GM21529 (cell line): ENCODE data around the gene CA10.

Experiments
- ATAC-seq: cut with Tn5 transposase; IDR thresholded peaks from one replicate; pipeline ENCODE4 v1.9.1; 2021; ENCODE audit not compliant: unreplicated experiment

Gene CA10

DNA sequence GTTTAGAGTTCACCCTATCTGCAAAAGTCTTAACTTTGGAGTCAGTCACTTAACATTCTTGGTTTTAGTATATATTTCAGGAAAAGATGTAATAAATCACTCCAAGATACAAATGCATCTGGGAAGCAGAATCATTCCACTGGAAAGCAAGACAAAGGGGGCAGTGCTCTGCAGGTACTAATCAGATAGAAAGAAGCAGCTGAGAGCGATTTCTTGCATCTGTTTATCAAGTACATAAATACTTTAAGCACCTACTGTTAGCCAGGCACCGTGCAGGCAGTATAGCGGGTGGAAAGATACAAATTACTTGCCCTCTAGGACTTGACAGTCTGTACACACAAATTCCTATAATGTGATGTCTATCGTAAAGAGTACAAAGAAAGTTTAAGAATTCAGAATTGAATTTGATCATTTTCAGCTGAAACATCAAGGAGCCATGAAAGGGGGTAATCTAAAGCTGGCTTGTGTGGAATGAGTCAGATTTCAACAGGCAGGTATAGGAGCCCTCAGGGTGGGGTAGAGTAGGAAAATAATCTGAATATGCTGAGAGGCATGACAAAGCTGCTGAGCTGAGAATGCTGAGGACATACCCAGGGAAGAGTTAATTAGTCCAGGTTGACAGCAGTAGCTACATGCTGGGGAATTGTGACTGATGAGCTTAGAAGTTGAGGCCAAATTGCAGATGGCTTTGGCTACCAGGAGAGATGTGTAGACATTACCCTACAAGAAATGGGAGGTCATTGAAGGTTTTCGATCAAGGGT lies 110.2 kb downstream of the CA10 start:
- no peak for ATAC-seq

DNA sequence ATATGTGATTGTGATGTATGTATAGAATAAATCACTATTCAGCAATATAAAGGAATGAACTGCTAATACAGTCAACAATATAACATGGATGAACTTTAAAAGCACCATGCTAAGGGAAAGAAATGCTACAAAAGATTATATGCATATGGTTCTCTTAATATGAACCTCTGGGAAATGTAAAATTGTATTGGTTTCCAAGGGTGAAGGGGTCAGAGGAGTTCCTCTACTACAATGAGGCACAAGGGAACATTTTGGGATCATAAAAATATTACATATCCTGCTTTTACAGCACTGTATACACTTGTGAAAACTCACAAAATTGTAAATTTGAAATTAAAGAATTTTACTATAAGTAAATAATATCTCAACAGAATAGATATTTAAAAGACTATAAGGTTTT lies 111.4 kb downstream of the CA10 start:
- ATAC-seq, result no peak

DNA sequence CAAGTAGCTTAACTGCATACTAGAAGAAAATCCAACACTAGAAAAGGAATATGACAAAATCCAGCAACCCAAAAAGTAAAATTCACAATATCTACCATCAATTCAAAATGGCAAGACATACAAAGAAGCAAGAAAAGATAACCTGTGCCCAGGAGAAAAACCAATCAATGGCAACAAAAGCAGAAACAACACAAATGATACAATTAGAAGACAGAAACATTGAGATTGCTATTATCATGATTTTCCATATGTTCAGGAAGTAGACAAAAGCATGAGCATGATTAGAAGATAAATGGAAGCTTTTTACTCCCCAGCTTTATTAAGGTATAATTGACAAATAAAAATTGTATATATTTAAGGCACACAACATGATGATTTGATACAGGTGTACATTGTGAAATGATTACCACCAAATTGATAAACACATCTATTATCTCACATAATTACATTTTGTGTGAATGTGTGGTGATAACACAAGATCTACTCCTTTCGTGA lies 117.3 kb downstream of the CA10 start:
- no peak for ATAC-seq

DNA sequence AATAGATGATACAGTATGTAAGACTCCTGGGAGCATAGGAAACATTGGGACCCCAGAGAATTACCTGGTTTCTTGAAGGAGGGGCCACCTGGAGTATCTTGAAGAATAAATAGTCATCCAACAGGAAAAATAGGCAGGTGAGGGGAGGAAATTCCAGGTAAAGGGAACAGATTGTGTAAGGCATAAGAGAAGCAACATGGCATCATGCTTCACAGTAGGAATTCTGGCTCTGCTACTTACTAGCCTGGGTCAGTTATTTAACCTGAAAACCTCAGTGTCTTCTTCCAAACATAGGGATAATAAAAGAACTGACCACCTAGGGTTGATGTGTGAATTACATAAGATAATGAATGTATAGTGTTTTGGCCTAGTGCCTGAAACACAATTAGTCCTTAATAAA lies 122.1 kb downstream of the CA10 start:
- no peak for ATAC-seq

DNA sequence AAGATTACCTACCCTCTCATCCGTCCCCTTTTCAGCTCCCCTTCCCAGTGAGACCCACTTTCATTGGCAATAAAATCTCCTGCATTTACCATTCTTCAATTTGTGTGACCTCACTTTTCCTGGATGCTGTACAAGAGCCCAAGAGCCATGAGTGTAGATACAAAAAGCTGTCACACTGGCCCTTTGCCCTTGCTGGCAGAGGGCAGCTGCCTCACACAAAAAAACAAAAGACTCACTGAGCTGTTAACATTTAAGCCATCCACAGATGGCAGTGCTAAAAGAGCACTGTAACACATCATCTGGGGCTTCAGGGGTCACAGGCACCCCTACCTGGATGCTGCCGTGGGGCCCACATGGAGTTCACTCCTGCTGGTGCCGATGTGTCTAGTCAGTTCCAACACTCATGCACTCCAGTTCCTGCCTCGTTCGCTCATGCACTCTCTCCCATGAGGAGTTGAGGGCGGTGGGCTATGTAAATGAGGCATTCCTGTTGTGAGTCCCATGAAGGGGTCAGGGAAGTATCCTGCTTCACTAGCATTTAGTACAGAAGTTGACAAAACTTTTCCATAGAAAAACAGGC lies 123.1 kb downstream of the CA10 start:
- no peak for ATAC-seq

DNA sequence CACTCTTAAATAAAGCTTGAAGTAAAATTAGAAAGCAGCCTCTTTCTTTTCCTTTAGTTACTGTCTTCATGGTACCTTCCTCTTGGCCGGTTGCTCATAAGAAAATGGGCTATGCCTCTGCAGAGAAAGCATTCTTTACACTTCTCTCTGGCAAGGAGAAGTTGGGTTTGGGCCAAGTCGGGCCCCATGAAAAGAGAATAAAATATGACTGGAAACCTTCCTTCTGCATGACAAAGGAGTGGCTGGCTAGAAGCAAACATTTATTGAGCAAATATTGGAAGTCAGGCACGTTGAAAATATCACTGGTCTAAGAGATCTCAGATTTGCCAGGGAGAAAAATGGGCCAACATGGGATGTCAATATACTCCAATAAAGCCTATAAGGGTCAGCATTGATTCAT lies 126.1 kb downstream of the CA10 start:
- no peak for ATAC-seq

DNA sequence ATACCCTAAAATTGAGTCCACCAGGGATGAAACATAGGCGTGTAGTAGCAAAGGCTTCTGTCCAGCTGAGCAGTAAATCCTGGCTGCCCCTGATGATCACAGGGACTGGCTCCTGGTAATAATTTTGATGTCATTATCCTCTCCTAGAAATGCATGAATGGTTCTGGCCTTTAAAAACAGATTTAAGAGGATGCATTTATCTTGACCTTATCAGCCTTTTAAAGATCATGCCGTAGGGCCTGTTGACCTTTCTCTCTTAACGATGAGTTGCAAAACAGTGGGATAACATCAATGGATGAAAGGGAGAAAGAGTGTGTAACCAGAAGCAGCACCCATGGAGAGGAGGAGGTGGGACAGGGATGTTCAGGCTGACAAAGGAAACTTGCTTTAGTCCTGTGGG lies 128.5 kb downstream of the CA10 start:
- no peak for ATAC-seq

DNA sequence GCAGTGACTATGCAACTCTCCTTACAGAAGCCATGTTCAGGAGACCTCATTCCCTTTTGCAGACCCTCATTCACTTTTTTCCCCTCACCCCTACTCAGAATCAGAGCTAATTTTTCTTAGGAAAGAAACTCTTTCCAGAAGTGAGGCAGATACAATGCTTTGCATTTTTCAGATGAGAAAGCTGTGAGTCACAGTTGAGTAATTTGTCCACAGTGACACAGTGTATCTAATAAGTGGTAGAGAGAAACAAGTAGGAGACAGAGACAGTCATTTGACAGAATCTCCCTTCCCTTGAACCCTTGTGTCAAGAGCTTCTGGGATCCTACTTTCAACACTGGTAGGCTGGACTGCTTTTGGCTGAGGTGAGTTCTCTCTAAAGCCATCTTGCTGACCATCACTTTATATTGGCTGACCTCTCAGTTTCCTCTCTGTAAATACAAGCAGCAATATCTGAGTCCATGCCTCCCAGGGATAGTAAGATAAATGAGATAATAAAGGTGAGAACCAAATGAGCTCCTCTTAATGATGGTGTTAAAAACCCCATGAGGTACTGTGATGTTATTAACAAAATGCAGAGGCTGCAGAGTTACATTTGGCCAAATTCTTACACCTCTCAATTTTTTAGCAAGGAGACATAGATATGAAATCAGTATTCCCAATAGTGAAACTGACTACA lies 130.8 kb downstream of the CA10 start:
- ATAC-seq, result no peak

DNA sequence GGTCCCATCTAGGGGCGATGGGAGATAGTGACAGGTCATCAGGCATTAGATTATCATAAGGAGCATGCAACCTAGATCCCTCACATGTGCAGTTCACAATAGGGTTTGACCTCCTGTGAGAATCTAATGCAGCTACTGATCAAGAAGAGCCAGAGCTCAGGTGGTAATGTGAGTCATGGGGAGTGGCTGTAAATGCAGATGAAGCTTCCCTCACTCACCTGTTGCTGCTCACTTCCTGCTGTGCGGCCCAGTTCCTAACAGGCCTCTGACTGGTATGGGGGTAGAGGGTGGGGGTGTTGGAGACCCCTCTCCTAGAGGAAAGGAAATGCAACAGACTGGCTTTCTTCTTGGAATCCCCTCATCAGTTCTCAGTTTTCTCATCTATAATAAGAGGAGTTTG lies 131.4 kb downstream of the CA10 start:
- no peak for ATAC-seq

DNA sequence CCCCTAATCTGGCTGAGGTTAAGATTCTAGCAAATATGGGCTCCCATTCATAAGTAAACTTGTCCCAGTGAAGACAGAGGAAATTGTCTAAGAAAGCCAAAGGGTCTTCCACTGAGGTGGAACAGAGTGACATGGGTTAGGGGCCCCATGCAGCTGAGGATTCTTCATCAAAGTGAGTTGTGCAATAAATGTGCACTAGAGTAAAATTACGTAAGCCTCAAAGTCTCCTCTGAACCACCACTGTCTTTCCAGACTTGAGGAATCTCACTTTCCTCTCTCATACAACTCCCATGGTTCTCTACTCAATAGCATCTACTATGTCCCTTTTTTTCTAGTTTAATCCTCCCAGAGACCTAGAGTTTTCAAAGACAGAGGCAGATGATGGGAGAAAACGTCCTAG lies 132.4 kb downstream of the CA10 start:
- ATAC-seq, result no peak

DNA sequence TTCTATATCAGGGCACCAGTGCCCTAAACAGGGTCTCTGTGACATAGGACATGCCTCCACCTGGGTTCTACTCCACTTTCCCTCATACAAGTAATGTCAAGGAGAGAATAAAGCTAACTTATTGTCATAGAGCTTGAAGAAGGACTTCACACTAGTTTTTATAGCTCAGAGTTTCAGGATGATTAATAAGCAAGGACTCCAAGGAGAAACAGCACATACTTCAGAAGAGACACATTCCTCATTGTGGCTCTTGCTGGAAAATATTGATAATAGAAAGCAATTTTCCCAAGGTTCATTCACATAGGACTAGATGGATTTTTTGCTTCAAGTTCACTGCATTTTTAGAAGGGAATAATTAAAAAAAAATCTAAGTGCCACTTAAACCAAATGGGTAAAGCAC lies 133.3 kb downstream of the CA10 start:
- ATAC-seq, result no peak

DNA sequence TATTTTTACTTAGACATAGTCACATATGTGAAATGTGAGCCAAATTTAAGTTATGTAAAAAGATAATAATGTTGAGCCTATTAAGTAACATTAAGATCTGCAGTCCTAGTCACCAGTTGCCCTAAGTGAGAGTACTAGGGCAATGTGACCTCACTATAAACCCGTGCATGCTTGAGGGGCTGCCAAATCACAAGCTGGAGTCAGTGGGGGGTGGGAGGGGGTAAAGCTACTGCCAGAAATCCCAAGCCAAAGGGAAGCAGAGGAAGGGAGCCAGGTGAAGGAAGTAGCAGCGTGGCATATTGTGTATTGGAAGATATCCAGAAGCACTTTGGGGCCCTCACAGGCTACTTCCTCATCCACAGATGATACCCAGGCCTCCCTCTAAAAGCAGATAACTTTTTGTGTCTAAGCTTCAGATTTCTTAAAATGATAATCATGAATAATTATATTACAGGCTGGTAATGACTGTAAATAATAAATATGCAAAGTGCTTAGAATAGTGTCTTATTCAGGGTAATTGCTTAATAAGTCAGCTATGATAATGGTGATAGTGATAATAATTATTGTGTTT lies 134.1 kb downstream of the CA10 start:
- ATAC-seq, result no peak

DNA sequence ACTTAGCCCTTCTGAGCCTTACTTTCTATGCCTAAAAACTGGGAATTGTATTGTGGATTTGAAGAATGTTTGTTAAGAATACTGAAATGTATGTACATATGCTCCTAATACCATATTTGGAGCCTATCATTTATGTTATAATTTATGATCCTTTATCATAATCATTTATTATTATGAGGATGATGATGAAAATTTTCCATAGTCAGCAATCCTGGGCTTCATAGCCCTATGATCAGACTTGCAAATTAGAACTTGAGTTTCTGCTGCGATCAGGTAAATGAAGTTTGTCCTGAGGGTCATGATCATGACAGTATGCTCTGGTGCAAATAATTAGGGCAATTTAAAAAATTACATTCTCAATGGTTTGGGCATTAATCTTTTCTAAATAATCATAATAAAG lies 147.4 kb downstream of the CA10 start:
- no peak for ATAC-seq

DNA sequence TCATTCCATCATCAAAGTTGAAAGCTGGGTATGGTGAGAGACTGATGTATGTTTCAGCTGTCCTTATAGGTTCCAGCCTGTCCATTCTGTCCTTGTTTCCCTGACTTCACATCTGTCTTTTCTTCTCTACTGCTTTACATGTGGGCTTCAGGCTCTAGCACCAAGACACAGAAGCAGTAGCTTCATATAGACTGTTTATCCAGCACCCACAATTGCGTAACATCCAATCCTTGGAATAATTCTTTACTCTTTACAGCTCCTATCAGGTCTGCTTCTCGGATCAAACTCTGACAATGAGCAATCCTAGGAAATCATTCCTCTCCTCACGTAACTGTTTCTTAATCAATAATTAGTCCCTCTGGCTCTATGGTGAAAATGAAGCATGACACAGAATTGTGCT lies 158.9 kb downstream of the CA10 start:
- ATAC-seq, result no peak

DNA sequence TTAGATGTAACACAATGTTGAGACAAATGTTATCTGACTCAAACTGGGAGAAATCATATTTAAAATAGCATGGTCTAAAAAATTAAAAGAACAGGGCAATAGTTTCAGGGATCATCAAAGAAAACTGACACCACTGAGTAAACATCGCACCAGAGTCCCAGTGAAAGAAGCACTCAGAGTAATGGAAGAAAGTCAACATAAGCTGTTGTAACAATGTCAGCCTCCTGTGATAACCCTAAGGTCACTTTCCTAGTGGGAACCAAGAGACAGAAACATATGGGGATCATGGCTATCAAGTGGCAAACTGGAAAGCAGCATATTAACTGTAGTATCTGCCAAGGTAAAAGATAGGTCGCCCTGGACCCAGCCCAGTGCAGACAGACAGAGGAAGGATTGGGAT lies 160.8 kb downstream of the CA10 start:
- no peak for ATAC-seq

DNA sequence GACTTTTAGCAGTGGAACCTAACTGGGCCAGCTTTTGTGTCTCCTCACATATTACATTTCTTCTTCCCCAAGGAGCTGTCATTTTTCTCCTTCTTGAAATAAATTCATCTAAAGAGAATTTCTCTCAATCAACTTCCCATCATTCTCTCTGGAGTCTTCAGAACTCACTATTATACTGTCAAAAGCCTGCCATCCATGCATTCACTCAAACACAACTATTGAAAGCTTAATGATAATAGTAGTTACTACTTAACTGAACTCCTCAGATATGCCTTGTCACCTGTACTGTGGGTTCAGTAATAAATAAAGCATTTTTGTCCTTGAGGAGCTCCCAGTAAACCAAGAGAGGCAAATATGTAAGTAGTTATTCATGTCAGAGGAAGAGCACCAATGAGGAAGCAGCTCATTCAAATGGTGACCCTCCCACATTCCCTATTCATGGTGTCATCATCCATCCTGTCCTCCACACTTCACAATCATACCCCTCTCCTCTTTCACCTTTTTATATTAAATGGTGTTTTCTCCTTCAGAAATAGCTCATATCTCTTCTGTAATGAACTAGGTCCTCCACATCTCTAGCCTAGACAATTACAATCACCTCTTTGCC lies 162.6 kb downstream of the CA10 start:
- no peak for ATAC-seq

DNA sequence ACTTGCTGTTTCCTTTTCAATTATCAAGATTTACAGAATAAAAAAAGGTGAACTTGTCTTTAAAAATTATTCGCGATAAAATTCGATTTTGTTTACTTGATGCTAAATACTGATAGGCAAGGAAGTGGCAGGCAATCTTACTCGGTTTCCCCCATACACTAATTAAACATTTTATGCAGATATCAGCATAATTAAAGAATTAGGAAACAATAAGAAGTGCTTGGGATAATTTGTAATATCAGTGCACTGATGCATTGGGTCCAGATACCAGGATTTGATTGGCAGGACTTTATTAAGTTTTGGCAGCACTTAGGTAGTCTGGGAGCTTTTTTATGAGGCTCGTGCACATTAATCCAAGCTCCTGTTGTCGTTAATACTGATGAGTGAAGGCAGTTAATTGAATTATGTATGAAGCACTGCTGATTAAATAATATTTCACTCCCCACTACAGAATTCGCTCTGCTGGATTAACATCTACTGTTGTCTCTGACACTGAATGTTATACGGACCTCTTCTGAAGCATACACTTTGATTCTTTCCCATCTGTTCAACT lies 165.6 kb downstream of the CA10 start:
- no peak for ATAC-seq

DNA sequence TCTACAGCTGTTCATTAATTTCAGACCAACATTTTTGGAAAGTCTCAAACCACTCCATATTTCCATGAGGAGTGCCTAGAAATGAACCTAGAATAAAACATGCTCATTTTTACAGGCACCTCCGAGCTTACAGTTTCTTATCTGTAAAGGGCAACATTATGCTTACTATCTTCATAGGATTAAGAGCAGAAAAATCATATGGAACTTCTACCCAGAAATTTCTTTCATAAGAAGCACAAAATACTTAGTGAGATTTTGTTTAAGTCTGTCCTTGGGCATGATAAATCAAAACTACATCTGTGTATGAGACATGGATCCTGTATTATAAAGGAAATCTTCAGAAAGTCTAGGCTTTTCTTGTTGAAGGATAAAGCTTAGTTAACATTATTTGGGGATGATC lies 187.4 kb downstream of the CA10 start:
- ATAC-seq, result no peak

DNA sequence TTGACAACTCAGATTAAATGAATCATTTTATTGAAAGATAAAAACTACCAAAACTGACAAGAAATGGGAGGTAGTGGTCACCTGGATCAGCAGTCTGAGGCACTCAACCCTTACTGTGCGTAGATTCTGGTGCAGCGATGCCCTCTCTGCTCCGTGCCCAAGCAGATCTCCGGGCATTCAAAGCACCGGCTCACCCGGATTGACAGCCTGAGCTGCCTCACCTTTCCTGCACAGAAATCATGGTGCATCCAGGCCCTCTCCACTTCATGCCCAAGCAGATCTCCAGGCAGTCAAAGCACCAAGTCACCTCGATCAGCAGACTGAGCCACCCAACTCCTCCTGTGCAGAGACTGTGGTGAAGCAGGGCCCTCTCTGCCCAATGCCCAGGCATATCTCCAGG lies 196.8 kb downstream of the CA10 start:
- ATAC-seq, result no peak

DNA sequence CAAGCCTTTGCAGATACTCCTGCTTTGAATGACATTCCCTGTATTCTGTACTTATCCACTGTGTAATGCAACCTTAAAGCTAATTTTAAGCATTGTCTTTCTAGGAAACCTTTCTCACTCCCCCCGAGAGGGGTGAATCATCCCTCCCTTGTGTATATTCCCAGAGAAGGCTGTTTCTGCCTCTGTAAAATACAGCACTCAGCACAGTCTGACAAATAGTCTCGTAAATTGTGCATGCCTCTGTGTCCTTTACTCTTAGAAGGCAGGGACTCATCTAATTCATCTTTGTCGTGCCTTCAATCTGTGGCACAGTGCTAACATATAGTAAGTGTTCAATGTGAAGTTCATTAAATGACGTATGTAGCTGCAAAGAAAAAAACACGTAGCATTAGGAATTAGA lies 200.7 kb downstream of the CA10 start:
- no peak for ATAC-seq

DNA sequence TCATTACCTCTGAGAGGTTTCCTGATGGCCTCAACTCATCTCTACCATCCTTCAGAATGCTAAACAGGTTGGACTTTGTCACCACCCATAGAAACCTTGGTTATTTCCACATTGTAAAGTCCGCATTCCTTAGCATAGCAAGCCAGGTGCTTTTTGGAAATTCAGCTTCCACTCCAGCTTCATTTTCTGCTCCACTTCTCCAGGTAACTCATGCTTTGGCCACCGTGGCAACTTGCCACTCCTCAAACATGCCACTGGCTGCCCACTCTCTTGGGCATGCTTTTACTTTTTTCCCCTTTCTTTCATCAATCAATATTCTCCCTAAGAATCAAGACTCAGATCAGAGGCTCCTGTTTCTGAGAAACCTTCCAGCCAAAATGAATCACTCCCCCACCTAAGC lies 203.3 kb downstream of the CA10 start:
- ATAC-seq, result no peak
